T47D (cell line): Measurements from ENCODE around the gene TTC9B.

Experiments
- DNase-seq, 2 experiments: peaks; one replicate each; pipeline versions ENCODE4 v3.0.0 to v3.0.0-alpha.2; 2011 to 2012; ENCODE audit warnings: low read depth in 1 of 2, low spot score in 1 of 2
- JUND ChIP-seq: IDR thresholded peaks from 2 replicates; pipeline ENCODE4 v1.6.1; 2012; ENCODE audit warnings: low read depth
- in situ Hi-C: cut with HindIII; loops from 2 replicates; pipeline ENCODE4 v1.10.0; 2016; ENCODE audit warnings: low sequenced_read_pairs, low pct_unique_long_range_greater_than_20kb

TTC9B gene

DNA sequence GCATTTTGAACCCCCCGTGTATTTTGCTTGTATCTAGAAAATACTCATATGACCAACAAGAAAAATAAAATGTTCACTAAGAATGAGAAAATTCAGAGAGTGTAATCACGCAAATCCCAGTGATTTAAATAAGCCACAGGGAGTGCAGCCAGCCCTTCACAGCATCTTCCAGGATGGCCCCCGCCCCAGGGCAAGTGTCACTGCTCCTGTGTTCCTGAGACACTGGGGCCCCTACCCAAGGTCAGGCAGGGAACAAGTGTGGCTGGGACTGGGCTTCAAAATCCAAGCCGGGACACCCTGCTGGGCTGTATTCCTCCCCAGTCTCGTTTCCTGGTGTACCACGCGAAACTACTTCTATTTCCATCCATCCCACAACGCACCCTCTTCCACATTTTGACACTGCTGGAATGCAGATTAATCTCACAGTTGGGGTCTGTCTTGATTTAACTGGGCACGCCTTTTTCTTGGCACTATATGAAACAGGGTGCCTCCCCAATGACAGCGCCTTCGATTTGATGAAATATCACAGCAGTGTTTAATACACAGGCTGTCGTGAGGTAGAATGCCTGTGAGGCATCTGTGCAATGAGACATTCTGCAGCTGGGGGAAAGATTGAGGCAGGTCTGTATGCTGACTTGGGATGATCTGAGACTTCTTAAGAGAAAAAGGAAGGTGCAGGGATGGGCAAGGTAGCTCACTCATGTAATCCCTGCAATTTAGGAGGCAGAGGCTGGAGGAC lies 26.6 kb upstream of the TTC9B start:
- no peak for DNase-seq
- in situ Hi-C loops: no loop called here
- TF ChIP-seq JUND: no peak

DNA sequence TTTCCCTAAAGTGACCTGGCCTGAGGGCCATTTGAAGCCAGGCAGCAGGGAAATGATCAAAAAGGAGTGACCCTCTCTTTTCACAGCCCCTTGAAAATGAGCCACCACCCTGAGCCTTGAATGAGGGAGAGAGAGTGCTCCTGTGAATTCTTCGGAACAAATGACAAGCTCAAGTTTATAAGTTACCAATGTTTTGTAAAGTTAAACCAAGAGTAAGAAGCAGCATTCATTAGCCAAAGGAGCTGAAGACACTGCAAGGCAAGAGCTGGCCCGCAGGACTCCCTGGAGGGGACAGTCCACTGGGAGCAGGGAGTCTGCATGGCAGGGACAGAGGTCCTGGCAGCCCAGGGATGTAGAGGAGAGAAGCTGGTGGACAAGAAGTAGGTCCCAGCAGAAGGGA lies 25.0 kb upstream of the TTC9B start:
- DNase-seq: no peak
- TF ChIP-seq JUND: no peak
- in situ Hi-C loops: no loop called here

DNA sequence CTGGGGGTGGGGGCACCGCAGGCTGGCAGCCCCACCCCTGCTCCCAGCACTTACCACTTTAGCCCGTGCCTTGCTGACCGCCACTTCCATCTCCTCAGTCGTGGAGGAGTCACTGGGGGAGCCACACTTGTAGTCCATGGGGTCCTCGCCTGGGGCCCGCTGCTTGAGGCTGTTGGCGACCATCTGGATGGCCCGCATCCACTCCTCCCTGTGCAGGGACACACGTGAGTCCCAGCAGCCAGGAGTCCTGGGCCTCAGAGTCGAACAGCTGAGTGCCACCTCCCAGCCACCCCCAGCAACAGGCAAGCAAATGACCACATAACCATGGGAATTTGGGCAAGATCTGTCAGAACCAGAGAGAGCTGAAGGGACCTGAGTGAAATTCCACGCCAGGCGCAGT lies 24.3 kb upstream of the TTC9B start:
- in situ Hi-C loops: no loop called here
- no peak for TF ChIP-seq JUND
- no peak for DNase-seq

DNA sequence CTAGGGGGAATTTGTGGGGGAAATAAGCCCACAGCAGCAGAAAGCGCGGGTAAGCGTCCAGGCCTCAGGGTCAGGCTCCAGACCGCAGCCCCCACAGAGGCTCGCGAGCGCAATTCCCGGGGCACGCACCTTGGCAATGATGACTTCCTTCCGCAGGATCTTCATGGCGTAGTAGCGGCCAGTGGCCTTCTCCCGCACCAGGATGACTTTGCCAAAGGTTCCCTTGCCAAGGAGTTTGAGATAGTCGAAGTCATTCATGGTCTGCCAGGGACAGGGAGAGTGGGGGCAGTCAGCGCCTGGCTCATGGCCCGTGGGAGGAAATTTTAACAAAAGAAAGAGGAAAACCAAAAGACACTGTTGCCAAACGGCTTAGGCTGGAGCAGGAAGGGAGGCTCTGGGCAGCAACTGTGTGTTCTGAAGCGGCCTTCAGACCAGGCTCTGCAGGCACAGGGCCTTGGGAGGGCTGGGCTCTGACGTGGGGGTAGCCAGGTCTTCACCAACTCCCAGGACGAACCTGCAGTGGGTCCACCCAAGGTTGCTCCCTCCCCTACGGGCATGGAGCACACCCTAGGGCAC lies 23.7 kb upstream of the TTC9B start:
- in situ Hi-C loops: no loop called here
- DNase-seq: no peak
- TF ChIP-seq JUND: no peak

DNA sequence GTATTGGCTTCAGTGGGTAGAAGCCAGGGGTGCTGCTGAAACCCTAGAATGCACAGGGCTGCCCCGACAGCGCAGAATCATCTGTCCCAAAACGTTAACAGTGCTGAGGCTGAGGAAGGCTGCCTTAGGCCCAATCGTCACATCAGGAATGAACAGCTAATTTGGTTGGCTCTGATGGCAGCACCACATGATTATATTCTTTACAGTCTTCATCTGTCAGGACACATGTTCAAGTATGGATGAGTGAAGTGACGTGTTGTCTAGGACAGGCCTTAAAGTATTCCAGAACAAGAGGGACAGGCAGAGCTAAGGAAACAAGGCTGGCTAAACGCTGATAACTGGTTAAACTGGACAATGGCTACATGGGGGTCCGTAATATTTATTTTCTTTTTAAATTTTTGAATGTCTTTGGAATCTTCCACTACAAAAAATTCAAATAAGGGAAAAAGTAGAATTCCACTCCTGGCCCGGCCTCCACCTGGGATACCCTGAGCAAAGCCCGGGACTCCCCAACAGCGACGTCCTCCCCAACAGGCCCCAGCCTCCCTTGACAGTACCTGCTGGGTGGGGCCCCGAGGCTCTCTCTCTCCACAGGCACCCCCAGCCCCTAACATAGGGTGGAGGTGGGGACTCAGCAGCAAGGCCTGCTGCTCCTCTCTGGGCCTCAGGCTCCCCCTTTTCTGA lies 23.1 kb upstream of the TTC9B start:
- no peak for DNase-seq
- in situ Hi-C loops: no loop called here

DNA sequence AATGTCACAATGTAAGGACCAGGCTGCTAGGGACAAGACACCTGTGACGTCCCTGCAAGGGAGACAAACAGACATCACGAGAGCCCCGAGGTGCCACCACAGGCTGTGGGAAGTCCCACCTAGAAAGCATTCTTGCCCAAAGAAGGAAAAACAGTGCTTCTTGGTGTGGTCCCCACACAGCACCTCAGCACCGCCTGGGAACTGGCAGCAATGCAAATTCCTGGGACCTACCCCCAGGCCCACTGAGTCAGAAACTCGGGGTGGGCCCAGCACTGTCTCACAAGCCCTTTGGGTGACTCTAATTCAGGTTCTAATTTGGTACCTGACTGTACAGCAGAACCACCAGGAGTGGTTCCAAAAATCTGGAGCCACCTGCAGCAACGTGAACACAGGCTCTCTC lies 22.1 kb upstream of the TTC9B start:
- DNase-seq: no peak
- TF ChIP-seq JUND: no peak
- in situ Hi-C loops: no loop called here

More for the DNA sequence above, 23.1 kb upstream of the TTC9B start:
- TF ChIP-seq JUND: no peak

DNA sequence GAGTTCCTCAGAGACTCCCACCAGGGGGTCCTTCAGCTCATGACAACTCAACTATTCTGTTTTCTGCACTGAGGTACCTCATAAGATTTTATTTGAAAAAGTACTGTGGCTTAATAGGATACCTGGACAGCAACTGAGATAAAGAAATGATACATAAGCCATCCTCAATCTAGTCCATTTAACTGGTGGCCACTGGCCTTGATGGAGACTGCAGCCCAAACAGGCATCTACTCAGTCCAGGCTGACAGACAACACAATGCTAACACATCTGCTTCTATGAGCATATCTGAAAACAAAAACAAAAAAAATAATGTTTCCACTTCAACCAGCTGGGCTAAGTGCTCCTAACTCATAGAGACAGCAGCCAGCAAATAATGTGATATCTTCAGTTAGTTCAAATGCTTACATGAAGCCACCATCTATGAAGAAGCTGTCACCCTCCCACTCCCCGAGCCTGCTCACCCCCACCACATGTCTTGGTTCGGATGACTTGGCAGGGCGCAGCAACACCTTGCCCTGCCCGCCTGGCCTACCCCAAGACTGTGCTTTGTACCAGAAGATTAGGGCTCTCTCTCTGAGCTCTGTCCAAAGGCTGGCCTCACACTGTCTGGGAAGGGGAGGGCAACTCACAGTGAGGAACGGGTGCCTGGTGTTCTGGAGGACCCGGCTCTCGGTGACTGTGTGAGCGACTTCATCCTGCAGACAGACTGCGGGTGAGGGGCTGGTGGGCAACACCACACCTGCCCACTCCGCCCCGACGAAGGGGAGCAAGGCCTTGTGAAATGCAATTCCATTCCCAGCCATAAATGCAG lies 21.4 kb upstream of the TTC9B start:
- no peak for TF ChIP-seq JUND
- no peak for DNase-seq
- in situ Hi-C loops: no loop called here

DNA sequence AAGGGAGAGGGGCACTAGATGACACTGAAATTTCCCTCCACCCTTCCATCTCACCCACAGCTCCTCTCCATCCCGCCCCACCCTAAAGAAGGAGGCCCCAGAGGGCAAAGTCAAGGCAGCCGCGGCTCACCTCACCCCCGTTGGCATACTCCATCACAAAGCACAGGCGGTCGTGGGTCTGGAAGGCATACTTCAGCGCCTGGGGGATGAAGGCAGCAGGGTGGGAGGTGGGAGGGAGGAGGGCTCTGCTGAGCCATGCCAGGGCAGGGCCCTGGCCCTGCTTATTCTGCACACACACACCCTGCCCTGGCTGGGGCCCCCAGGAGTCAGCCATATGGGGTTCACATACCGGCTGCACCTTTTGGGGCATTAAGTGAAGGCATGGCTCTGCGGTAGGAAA lies 20.6 kb upstream of the TTC9B start:
- DNase-seq: no peak
- no peak for TF ChIP-seq JUND
- in situ Hi-C loops: no loop called here

DNA sequence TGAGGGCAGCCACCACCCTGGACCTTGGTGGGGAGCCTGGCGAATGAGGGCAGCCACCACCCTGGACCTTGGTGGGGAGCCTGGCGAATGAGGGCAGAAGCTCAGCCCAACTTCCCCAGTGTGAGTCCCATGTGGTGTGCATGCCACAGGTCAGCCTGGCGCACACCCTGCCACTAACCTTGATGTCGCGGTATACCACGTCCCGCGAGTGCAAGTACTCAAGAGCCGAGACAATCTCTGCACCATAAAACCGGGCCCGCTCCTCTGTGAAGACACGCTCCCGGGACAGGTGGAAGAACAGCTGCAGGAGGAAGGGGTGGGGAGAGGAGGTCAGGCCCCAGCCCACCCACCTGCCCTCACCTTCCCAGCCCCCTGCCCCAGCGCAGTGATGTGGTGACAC lies 19.6 kb upstream of the TTC9B start:
- DNase-seq: no peak
- in situ Hi-C loops: no loop called here
- TF ChIP-seq JUND: no peak

DNA sequence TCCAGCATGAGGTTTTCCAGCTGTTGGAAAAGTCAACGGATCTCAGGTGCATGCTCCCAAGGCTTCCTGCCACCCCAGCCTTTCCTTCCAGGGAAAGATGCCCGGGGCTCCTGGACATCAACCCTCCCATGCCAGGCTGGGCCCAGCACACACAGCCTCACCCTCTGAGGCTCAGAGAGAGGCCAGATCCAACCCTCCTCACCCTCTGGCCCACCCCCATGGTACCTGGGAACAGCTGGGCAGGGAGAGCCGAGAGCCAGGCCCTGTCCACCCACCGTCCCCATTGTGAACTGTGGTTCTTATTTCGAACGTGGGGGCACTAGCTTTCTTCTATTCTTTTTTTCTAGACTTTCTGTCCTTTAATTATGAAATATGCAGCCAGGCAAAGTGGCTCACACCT lies 18.2 kb upstream of the TTC9B start:
- no peak for DNase-seq
- in situ Hi-C loops: no loop called here
- TF ChIP-seq JUND: no peak

DNA sequence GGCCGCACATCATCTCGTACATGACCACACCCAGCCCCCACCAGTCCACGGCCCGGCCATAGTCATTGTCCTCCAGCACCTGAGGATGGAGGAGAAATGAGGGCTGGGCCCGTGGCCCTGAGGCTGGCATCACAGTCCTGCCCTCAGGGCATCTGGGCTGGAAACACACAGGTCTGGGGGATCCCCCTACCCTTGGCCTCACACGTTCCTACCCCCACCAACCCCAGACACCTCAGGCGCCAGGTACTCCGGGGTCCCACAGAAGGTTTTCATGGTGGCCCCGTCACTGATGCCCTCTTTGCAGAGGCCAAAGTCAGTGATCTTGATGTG lies 17.8 kb upstream of the TTC9B start:
- no peak for DNase-seq
- in situ Hi-C loops: no loop called here
- no peak for TF ChIP-seq JUND

DNA sequence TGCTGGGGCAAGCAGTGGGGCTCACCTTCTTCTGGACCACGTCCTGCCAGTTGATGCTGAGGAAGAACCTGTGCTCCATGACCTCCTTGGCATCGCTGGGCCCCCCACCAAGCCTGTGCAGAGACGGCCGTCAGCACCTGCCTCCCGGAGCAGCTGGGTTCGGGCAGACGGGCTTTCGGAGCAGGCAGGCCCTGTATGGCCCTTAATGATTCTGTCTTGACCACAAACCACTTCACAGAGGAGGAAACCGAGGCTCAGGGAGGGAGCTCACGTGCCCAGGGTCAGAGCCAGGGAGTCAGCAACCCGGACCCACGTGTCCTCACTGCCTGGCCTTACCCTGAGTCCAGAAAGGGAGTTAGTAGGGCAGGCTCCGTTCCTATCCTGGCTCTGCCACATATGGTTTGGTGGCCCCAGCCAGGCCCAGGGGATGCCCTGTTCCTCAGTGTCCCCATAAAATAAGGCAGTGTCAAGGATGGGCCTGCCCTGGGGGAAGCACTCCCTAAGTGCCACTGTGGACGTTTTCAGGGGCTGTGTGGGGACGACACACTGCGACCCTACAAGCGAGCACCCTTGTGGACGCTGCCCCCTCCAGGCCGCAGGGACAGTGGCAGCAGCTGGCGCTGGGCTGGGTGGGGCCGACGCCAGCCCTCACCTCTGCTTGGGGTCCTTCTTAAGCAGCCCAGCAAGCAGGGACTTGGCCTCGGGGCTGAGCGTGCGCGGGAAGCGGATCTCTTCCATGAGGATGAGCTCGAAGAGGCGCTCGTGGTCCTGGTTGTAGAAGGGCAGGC lies 17.2 kb upstream of the TTC9B start:
- TF ChIP-seq JUND: no peak
- in situ Hi-C loops: no loop called here
- no peak for DNase-seq
